GM12878 (cell line): ENCODE measurements around the gene ETS1. TPM values are rescaled to one million over a fixed set of nuclear protein-coding genes. Genes with fewer than 3 reads are reported as not detected.

Experiments
- ATF7 ChIP-seq: fragments of 450-650 bp; IDR thresholded peaks from 2 replicates; pipeline ENCODE4 v1.6.1; 2016; ENCODE audit warnings: low read depth, mild to moderate bottlenecking
- MEF2B ChIP-seq: fragments of 450-650 bp; IDR thresholded peaks from 2 replicates; pipeline ENCODE4 v1.6.1; 2018; ENCODE audit warnings: mild to moderate bottlenecking, moderate library complexity; ENCODE audit not compliant: partially characterized antibody, poor library complexity, severe bottlenecking
- MTA2 ChIP-seq: fragments of 450-650 bp; IDR thresholded peaks from 2 replicates; pipeline ENCODE4 v1.6.1; 2016; ENCODE audit warnings: low read depth, mild to moderate bottlenecking, moderate library complexity
- NBN ChIP-seq: fragments of 450-650 bp; IDR thresholded peaks from 2 replicates; pipeline ENCODE4 v1.6.1; 2016
- NFIC ChIP-seq: IDR thresholded peaks from 2 replicates; pipeline ENCODE4 v1.6.1; 2012; ENCODE audit warnings: low read depth, mild to moderate bottlenecking, inconsistent platforms, low read length, moderate library complexity
- PAX5 ChIP-seq: IDR thresholded peaks from 2 replicates; pipeline ENCODE4 v1.6.1; 2011; ENCODE audit warnings: low read depth, low read length, borderline replicate concordance
- RAD51 ChIP-seq: fragments of 450-650 bp; IDR thresholded peaks from 2 replicates; pipeline ENCODE4 v1.6.1; 2016; ENCODE audit warnings: moderate library complexity, mild to moderate bottlenecking, inconsistent platforms
- SMAD1 ChIP-seq: fragments of 450-650 bp; IDR thresholded peaks from 2 replicates; pipeline ENCODE4 v1.6.1; 2018; ENCODE audit warnings: mild to moderate bottlenecking, low read depth; ENCODE audit not compliant: partially characterized antibody
- TBL1XR1 ChIP-seq: IDR thresholded peaks from 2 replicates; pipeline ENCODE4 v1.6.1; 2012; ENCODE audit warnings: low read depth, low read length, improper control_type of control experiment
- ZNF384 ChIP-seq: IDR thresholded peaks from 2 replicates; pipeline ENCODE4 v1.6.1; 2012; ENCODE audit warnings: low read depth, mild to moderate bottlenecking, low read length, improper control_type of control experiment, borderline replicate concordance
- ZNF687 ChIP-seq: fragments of 450-650 bp; IDR thresholded peaks from 2 replicates; pipeline ENCODE4 v1.6.1; 2017; ENCODE audit warnings: mild to moderate bottlenecking, moderate library complexity
- polyA plus RNA-seq, 11 experiments: library from polyadenylated mRNA; depleted of rRNA in 4 of 11; unstranded in 6 of 11; stranded (reverse) in 5 of 11; fragments of >200 nt; fragmentation: Nextera tagmentation in 4 of 11; fragmentation: Illumina TruSeq in 1 of 11; extraction: Ambion mirVana in 4 of 11; extraction: Trizol in 1 of 11; gene quantifications; 1 replicate in 1 of 11; 2 replicates in 10 of 11; pipeline versions ENCODE4 v1.2.1 to v1.2.3, GENCODE V29; 2011 to 2016; ENCODE audit warnings: inconsistent platforms in 2 of 11, missing spikeins in 2 of 11, low read depth in 1 of 11
- total RNA-seq, 4 experiments: library from RNA; depleted of rRNA in 3 of 4; stranded (reverse); fragments of >200 nt in 3 of 4; fragmentation: Illumina TruSeq in 1 of 4; extraction: Trizol in 1 of 4; gene quantifications; 2 replicates each; pipeline versions ENCODE4 v1.2.1 to v1.2.3, GENCODE V29; 2013 to 2021

ETS1 gene
- total and polyA plus RNA-seq, 10 of the 15 experiments (the other 5 are each of a cell fraction or from before 2014, with no cell fraction given), result 12.5 to 112 (median 55.5) TPM

- TF ChIP-seq PAX5, result no peak
- TF ChIP-seq TBL1XR1, result no peak
- peak; percentile 50 for TF ChIP-seq MEF2B
- peak; percentile 38; the same call in 1 of the 2 replicates for TF ChIP-seq ZNF687
- peak; percentile 9; the same call in 1 of the 2 replicates for TF ChIP-seq RAD51
- peak; percentile 47 for TF ChIP-seq SMAD1
- TF ChIP-seq ZNF384, result peak; percentile 64; the same call in 1 of the 2 replicates
- no peak for TF ChIP-seq NFIC
- TF ChIP-seq ATF7, result 0 out of 2 replicates have a peak, but pooled peaks have one; percentile 37
- peak; percentile 45; the same call in 1 of the 2 replicates for TF ChIP-seq NBN
- TF ChIP-seq MTA2, result no peak; the same call in 1 of the 2 replicates
Measured at GRCh38 chr11:128628325-128628673, 40.9 kb upstream of the ETS1 start (continued).
